Breast epithelium (tissue), 3 donors: Measurements from ENCODE around the gene BTF3.
A peak's percentile ranks its signal among the peaks of the same experiment; 100 is the strongest.

Experiments used
- POLR2A ChIP-seq: fragments of 450-650 bp; IDR thresholded peaks from one replicate; pipeline ENCODE4 v1.6.1; 2016; ENCODE audit warnings: antibody characterized with exemption, mild to moderate bottlenecking, moderate library complexity
- POLR2AphosphoS5 ChIP-seq, 3 donors: sonication (generic); formaldehyde crosslinking; IDR thresholded peaks; one replicate each; pipeline ENCODE4 v1.6.1; 2017; ENCODE audit warnings: antibody characterized with exemption in 3 of 3
- TF ChIP-seq, protein P1 (sequence below), 3 donors: fragments of 450-650 bp; IDR thresholded peaks; one replicate each; pipeline ENCODE4 v1.5.1; 2016 to 2017; ENCODE audit warnings: antibody characterized with exemption in 3 of 3, mild to moderate bottlenecking in 3 of 3, moderate library complexity in 3 of 3

GRCh38 chr5:73454379-73455036 is 43.7 kb upstream of the BTF3 start:
- TF ChIP-seq, protein P1, sequence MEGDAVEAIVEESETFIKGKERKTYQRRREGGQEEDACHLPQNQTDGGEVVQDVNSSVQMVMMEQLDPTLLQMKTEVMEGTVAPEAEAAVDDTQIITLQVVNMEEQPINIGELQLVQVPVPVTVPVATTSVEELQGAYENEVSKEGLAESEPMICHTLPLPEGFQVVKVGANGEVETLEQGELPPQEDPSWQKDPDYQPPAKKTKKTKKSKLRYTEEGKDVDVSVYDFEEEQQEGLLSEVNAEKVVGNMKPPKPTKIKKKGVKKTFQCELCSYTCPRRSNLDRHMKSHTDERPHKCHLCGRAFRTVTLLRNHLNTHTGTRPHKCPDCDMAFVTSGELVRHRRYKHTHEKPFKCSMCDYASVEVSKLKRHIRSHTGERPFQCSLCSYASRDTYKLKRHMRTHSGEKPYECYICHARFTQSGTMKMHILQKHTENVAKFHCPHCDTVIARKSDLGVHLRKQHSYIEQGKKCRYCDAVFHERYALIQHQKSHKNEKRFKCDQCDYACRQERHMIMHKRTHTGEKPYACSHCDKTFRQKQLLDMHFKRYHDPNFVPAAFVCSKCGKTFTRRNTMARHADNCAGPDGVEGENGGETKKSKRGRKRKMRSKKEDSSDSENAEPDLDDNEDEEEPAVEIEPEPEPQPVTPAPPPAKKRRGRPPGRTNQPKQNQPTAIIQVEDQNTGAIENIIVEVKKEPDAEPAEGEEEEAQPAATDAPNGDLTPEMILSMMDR (IDR thresholded peaks at IDR 0.05) = peak in 2 of 3 donors; percentile 54 to 67
- no peak for TF ChIP-seq POLR2A
- TF ChIP-seq POLR2AphosphoS5 (IDR thresholded peaks at IDR 0.05) = no peak
